Parathyroid adenoma (tissue), 2 donors: ENCODE measurements around the gene SDF4.

Source experiments
- H2AFZ ChIP-seq: fragments of 300-600 bp; sonication (generic); one replicate; pipeline ENCODE4 v1.7.0; 2017; ENCODE audit warnings: antibody characterized with exemption, mild to moderate bottlenecking
- H3K27ac ChIP-seq: fragments of 300-600 bp; sonication (generic); one replicate; pipeline ENCODE4 v1.7.0; 2017
- H3K27me3 ChIP-seq: fragments of 300-600 bp; sonication (generic); one replicate; pipeline ENCODE4 v1.7.0; 2017; ENCODE audit warnings: low read length; ENCODE audit not compliant: control insufficient read depth, insufficient read depth
- H3K36me3 ChIP-seq: fragments of 300-600 bp; sonication (generic); one replicate; pipeline ENCODE4 v1.7.0; 2017; ENCODE audit warnings: low read length; ENCODE audit not compliant: control insufficient read depth, insufficient read depth
- H3K4me1 ChIP-seq: fragments of 300-600 bp; sonication (generic); one replicate; pipeline ENCODE4 v1.7.0; 2017; ENCODE audit warnings: control low read depth
- H3K4me2 ChIP-seq: fragments of 300-600 bp; sonication (generic); one replicate; pipeline ENCODE4 v1.7.0; 2017; ENCODE audit warnings: low read length
- H3K4me3 ChIP-seq: fragments of 300-600 bp; sonication (generic); one replicate; pipeline ENCODE4 v1.7.0; 2017; ENCODE audit warnings: low read depth, low read length
- H3K79me2 ChIP-seq: fragments of 300-600 bp; sonication (generic); one replicate; pipeline ENCODE4 v1.7.0; 2017; ENCODE audit warnings: control low read depth
- H3K9ac ChIP-seq: fragments of 300-600 bp; sonication (generic); one replicate; pipeline ENCODE4 v1.7.0; 2017; ENCODE audit warnings: mild to moderate bottlenecking
- H3K9me3 ChIP-seq: fragments of 300-600 bp; sonication (generic); one replicate; pipeline ENCODE4 v1.7.0; 2017; ENCODE audit warnings: low read length; ENCODE audit not compliant: control insufficient read depth
- TF ChIP-seq, protein P1 (sequence below): fragments of 300-600 bp; sonication (generic); IDR thresholded peaks from one replicate; pipeline ENCODE4 v1.7.0; 2017; ENCODE audit warnings: antibody characterized with exemption, mild to moderate bottlenecking
- donor health status: primary hyperparathyroidism.

Gene SDF4

DNA sequence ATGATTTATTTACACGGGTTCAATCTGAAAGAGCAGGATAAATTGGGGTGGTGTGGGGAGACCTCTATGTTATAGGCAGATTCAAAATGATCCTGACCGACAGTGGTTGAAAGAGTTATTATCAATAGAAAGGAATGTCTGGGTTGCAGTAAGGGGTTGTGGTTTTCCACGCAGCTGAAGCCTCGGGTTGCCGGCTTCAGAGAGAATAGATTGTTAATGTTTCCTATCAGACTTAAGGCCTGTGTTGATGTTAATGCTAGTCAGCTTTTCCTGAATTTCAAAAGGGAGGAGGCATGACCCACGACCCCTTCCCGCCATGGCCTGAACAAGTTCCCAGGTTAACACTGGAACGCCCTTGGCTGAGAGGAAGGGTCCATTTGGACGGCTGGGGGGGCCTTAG, 44.0 kb upstream of the SDF4 start:
- H2AFZ ChIP-seq, result no peak overlapping the region
- H3K4me3 ChIP-seq, result no peak overlapping the region
- no peaks in the 10 kb centered on the region for H3K9me3 ChIP-seq
- H3K27ac ChIP-seq, result no peak overlapping the region
- no peak overlapping the region for H3K4me2 ChIP-seq
- peaks cover under 1% of the 10 kb centered on the region for H3K4me1 ChIP-seq
- H3K79me2 ChIP-seq, result peaks cover 17% of the 10 kb centered on the region
- H3K9ac ChIP-seq, result no peak overlapping the region
- TF ChIP-seq, protein P1, sequence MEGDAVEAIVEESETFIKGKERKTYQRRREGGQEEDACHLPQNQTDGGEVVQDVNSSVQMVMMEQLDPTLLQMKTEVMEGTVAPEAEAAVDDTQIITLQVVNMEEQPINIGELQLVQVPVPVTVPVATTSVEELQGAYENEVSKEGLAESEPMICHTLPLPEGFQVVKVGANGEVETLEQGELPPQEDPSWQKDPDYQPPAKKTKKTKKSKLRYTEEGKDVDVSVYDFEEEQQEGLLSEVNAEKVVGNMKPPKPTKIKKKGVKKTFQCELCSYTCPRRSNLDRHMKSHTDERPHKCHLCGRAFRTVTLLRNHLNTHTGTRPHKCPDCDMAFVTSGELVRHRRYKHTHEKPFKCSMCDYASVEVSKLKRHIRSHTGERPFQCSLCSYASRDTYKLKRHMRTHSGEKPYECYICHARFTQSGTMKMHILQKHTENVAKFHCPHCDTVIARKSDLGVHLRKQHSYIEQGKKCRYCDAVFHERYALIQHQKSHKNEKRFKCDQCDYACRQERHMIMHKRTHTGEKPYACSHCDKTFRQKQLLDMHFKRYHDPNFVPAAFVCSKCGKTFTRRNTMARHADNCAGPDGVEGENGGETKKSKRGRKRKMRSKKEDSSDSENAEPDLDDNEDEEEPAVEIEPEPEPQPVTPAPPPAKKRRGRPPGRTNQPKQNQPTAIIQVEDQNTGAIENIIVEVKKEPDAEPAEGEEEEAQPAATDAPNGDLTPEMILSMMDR, result no peak
- H3K36me3 ChIP-seq, result no peaks in the 10 kb centered on the region
- no peaks in the 10 kb centered on the region for H3K27me3 ChIP-seq

DNA sequence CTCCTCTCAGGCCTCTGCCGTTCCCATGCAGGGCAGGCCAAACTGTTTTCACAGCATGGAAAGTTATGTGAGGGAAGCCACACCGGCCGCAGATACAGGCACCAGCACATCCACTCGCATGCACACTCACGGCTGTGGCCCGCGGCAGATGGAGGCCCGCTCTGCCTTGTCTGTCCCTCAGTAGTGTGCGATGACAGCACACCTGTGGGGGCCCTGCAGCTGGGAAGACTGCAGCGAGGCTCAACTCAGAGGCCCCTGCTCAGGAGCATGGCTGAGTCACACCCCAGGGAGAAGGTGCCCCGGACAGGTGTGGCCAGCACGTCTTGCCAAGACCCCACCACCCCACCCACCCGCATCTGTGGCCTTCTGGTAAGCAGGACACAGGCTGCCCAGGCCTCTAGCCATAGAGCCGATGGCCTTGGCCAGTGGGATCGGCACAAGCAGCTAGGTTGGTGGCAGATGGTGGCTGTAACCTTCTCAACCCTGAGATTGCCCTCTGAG, 43.2 kb upstream of the SDF4 start:
- H3K79me2 ChIP-seq, result peaks cover 21% of the 10 kb centered on the region
- H3K4me3 ChIP-seq, result peak overlapping the region; percentile 68
- H3K27ac ChIP-seq, result no peak overlapping the region
- no peaks in the 10 kb centered on the region for H3K9me3 ChIP-seq
- TF ChIP-seq, protein P1, result no peak
- H3K4me2 ChIP-seq, result peak overlapping the region; percentile 77
- H3K9ac ChIP-seq, result no peak overlapping the region
- H3K4me1 ChIP-seq, result peaks cover 3% of the 10 kb centered on the region
- H3K36me3 ChIP-seq, result no peaks in the 10 kb centered on the region
- H3K27me3 ChIP-seq, result no peaks in the 10 kb centered on the region
- H2AFZ ChIP-seq, result no peak overlapping the region

DNA sequence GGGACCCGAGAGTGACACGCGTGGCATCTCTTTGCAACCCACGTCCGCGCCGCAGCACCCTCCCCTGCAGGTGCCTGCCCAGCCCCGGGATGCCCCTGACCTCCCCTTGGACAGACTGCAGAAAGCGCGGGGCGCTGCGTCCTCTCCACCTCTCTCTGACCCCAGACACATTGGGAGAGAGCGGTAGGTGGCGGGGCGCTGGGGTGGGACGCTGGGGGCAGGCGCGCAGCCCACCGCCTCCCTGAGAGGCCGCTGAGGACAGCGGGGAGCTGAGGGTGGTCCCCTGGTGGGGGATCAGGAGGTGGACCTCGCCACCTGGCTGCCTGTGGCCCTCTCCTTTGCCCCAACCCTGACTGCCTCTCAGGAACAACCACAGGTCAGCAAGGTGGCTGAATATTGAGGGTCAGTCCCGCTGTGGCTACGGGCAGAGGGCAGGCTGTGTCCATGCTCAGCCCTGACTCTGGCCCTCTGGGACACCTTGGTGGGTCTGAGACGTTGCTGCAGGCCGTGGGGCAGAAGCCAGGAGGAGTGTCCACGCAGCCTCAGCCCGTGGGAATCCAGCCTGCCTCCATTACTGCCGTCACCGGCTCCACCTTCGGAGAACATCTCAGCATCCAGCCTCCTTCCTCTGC, 42.6 kb upstream of the SDF4 start:
- Histone ChIP-seq H3K9ac (no peak overlapping the region), H3K4me1 (peaks cover 3% of the 10 kb centered on the region)

DNA sequence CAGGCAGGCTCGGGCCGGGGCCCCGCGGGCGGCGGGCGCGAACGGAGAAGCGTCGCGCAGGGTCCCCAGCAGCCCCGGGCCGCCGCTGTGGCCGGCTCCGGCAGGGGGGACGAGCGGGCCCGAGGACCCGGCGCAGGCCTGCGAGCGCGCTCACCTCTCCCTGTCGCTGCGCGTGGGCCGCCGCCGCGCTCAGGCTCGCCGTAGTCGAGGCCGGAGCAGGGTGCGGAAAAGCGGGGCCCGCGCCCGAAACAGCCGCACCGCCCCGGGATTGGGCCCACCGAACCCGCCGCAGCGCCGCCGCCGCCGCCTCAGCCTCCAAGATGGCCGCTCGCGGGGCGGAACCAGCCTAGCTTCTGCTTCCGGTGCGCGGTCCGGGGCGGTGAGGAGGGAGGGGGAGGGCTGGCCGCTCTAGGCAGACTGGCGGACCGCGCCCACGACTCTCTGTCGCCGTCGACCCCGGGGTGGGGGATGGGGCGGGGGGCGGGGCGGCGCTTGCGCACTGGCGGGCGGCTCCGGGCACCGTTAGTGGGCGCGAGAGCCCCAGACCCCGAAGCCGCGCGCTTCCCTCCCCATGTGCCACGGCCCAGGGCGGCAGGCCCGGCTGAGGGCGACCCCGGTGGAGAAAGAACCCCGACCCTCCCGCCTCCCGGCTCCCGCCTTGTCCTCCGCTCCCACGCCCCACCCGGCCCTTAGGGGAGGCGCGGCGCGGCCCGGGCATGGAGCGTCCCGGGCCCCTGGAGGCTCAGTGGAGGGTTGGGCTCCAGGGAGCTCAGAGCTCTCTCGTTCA, 41.9 kb upstream of the SDF4 start, which contains the start of gene UBE2J2:
TSS of gene UBE2J2 (minus strand) at position 343 of the 787 bp plus-strand sequence. CDS start 5,862 bp downstream, outside the sequence.
- peak within 1 kb of the TSS; percentile 15 for H3K27ac ChIP-seq
- TF ChIP-seq, protein P1, result no peak

More for the DNA sequence above, 42.6 kb upstream of the SDF4 start:
- Histone ChIP-seq H2AFZ (peak overlapping the region; percentile 87), H3K27me3 (no peaks in the 10 kb centered on the region), H3K27ac (peak overlapping the region; percentile 15), H3K4me2 (peak overlapping the region; percentile 77), H3K4me3 (peak overlapping the region; percentile 68), H3K9me3 (no peaks in the 10 kb centered on the region), H3K36me3 (no peaks in the 10 kb centered on the region), H3K79me2 (peaks cover 21% of the 10 kb centered on the region)
- TF ChIP-seq, protein P1, result no peak

More for the DNA sequence above, 41.9 kb upstream of the SDF4 start, which contains the start of gene UBE2J2:
- H3K79me2 ChIP-seq, result peaks cover 21% of the 10 kb centered on the region
- peaks cover 3% of the 10 kb centered on the region for H3K4me1 ChIP-seq
- peak within 1 kb of the TSS; percentile 87 for H2AFZ ChIP-seq
- no peaks in the 10 kb centered on the region for H3K27me3 ChIP-seq
- H3K36me3 ChIP-seq, result no peaks in the 10 kb centered on the region
- peak within 1 kb of the TSS; percentile 82 for H3K4me2 ChIP-seq
- no peak within 1 kb of the TSS for H3K9ac ChIP-seq
- no peaks in the 10 kb centered on the region for H3K9me3 ChIP-seq
- H3K4me3 ChIP-seq, result peak within 1 kb of the TSS; percentile 74
